IPS-18c (cell line): Measurements from ENCODE around the gene MTOR.
"Not testable (repeated sequence)": the region's sequence is repeated elsewhere in the genome, so short reads cannot be mapped to it uniquely, and the experiment has no call there.

Experiments
- H3K4me3 ChIP-seq: 2 replicates; pipeline ENCODE4 v1.7.0; 2013; ENCODE audit warnings: low read depth, mild to moderate bottlenecking, low read length, moderate library complexity; ENCODE audit not compliant: insufficient read depth
- H3K9me3 ChIP-seq: one replicate; pipeline ENCODE4 v1.6.1; 2013; ENCODE audit warnings: mild to moderate bottlenecking, low read length, moderate library complexity; ENCODE audit not compliant: control insufficient read depth, insufficient read depth

MTOR gene

DNA sequence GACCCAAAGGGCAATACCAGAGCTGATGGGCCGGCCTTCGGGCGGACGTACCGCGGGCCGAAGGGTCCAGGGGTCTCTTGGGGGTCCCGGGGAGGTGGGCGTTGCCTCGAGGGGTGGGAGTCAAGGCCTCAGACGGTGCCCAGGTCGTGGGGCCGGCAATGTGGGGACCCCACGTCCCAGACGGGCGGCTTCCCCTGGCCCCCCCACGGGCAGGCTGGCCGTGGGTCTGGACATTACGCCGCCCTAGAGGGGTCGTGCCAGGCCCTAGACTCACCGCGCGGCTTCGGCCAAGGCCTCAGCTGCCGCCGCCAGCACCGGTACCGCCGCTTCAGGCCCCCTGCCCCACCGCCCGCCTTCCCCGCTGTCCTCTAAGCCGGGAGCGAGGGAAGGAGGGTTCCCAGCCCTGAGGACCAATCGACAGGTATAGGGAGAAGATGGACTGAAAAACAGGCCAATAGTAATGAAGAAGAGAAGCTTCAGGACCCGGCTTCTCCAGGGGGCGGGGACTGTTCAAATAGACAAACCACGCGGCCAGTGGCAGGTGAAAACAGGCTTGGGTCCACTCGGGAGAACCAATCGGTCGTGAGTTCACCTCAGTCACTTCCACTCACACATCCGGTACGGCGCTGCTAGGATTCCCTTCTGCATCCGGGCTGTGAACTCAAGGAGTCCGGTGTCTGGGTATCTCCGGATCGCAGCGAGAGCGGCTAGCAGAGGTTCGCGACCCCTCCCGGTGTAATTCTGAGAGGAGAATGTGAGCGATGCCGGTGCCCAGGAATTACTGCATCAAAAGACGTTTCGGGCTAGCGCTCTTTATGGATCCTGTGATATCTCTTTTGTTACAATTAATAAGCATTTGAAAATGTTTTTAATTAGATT, at the start of gene MTOR:
Gene MTOR, minus strand, starts transcription at position 381 of the 879 bp plus-strand sequence. CDS start 3,142 bp downstream, outside the sequence.
- H3K9me3 ChIP-seq = no peaks in the 10 kb centered on the region
- H3K4me3 ChIP-seq = peak within 1 kb of the TSS; percentile 93

DNA sequence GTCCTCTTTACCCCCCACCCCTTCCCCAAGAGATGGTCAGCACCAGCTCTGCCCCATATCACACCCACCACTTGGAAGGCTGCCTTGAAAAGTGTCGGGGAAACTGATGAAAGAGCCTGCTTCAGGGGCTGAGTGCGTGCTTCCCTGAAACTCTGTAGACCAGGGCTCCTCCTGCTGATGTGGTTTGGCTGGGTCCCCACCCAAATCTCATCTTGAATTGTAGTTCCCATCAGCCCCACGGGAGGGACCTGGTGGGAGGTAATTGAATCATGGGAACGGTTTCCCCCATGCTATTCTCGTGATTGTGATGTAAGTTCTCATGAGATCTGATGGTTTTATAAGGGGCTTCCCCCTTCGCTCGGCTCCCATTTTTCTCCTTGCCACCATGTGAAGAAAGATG, 47.0 kb upstream of the MTOR start:
- Histone ChIP-seq H3K9me3 (no peaks in the 10 kb centered on the region), H3K4me3 (no peak overlapping the region)

DNA sequence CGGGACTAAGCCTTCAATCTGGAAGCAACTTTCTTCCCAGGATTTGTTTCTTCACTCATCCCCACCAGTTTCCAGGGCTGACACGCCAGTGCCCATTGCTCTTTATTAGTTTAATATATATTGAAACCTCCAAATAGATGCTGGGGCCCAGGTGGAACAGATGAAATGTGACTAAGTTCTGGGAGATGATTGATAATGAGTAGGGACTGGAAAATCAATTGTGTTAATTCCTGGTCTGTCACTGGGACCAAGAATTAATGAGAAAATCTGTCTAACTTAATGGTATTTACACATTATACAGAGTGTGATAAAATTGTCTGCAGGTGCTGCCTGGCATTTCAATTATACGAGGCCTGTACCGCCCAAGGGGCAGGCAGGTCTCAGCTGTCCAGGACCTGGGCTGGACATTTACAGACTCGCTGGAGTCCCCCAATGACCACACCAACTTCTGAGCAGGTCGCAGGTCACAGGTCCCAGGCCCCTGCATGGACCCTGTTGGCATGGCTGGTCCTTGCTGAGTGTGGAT, 46.4 kb upstream of the MTOR start:
- H3K4me3 ChIP-seq = no peak overlapping the region
- no peaks in the 10 kb centered on the region for H3K9me3 ChIP-seq

DNA sequence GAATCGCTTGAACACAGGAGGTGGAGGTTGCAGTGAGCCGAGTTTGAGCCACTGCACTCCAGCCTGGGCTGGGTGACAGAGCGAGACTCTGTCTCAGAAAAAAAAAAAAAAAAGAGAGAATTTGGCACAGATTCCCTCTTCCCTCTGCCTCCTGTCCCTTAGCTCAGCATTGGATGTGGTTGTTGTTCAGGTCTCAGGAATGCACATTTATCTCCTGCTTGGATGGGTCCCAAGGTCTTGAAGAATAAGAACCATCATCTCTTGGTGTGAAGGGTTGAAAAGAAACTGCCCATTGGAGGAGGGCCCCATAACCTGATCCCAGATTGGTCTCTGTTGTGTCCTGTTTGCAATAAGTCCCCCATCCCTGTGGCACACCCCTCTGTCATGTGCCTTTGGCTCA, 45.5 kb upstream of the MTOR start:
- no peak overlapping the region for H3K4me3 ChIP-seq
- no peaks in the 10 kb centered on the region for H3K9me3 ChIP-seq

DNA sequence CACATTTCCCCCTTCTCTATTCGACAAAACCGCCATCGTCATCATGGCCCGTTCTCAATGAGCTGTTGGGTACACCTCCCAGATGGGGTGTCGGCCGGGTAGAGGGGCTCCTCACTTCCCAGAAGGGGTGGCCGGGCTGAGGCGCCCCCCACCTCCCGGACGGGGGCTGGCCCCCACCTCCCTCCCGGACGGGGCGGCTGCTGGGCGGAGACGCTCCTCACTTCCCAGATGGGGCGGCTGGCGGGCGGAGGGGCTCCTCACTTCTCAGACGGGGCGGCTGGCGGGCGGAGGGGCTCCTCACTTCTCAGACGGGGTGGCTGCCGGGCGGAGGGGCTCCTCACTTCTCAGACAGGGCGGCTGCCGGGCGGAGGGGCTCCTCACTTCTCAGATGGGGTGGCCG, 43.2 kb upstream of the MTOR start:
- H3K9me3 ChIP-seq, H3K4me3 ChIP-seq: not testable (repeated sequence)

DNA sequence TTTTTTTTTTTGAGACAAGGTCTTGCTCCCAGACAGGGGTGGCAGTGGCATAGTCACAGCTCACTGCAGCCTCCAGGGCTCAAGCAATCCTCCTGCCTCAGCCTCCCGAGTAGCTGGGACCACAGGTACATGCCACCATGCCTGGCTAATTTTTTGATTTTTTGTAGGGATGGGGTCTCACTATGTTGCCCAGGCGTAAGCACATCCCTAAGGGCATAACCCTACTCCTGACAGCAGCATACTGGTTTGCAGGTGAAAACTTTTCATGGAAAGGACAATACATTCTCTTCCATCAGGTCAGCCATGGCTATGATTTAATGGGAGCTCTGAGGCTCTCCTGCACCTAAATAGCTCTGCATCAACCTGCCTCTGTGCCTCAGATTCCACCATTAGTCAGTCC, 40.0 kb upstream of the MTOR start:
- Histone ChIP-seq H3K9me3 (no peaks in the 10 kb centered on the region), H3K4me3 (no peak overlapping the region)

DNA sequence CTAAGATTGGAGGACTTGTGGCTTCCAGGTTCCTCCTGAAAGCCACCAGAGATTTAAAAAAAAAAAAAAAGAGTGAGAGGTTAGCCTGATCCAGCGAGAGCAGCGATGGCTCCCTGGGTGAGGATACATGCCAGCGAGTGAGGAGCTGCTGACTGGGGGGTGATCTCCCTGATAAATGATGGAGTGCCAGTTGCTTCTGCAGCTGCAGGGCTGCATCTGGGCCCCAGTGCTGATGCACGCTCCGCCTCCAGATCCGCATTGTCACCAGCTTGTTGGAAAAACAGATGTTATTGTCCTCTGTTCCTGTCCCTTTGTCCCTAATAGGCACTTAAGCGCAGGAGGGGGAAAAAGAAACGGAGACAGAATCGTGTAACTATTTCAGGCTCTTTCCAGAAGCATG, 39.2 kb upstream of the MTOR start:
- H3K9me3 ChIP-seq = no peaks in the 10 kb centered on the region
- H3K4me3 ChIP-seq = no peak overlapping the region

DNA sequence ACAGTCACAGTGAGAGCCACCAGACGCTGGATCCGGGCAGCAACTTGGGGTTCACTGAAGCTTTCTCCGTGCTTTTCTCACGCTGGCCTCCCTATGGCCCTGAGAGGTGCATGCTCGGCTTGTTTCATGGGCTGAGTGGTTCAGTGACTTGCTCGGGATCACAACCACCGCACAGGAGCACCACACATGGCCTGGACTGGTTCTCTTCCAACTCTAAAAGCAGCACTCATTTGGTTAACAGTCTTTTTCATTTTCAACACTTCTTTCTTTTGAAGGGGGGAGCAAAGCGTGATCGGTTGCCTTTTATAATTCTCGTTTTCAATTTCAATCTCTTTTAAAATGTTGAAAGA, 36.8 kb upstream of the MTOR start:
- Histone ChIP-seq H3K4me3 (no peak overlapping the region), H3K9me3 (no peaks in the 10 kb centered on the region)

DNA sequence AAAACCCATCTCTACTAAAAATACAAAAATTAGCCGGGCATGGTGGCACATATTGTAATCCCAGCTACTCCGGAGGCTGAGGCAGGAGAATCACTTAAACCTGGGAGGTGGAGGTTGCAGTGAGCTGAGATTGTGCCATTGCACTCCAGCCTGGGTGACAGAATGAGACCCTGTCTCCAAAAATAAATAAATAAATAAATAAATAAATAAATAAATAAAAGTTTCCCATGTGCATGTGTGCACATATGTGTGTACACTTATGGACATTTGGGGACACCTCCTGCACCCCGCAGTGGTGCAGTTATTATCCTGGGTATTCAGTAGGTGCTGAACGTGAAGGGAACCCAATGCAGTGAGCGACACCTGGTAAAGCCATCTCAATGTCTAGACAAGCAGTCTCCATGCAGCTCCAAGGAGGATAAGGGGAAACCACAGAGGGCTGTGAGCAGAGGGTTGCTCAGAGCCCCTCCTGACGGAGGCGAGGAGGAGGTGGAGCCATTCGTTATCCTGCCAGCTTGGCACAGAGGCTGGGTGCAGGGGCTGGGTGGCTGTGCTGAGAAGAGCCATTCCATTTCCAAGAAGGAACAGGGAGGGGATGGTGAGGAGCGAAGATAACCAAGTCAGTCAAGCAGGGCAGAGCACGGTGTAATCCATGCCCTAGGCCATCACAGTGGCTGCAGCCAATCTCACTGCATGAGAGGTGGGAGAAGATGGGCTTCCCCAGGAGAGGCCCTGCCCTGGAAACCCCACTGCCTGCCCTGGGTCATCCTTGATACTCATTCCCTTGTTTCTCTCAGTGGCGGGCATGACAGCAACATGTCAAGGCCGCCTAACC, 36.3 kb upstream of the MTOR start:
- no peak overlapping the region for H3K4me3 ChIP-seq
- no peaks in the 10 kb centered on the region for H3K9me3 ChIP-seq

DNA sequence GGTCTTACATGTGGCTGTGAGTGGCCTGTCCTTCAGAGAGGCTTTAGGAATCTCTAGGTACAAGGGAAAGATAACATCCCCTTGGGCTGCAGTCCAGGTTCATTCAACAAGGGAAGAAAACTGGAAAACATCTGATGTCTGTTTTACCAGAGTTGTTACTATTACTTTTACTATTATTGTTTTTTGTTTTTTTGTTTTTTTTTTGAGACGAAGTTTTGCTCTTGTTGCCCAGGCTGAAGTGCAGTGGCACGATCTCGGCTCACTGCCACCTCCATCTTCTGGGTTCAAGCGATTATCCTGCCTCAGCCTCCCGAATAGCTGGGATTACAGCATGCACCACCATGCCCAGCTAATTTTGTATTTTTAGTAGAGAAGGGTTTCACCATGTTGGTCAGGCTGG, 35.4 kb upstream of the MTOR start:
- not testable (repeated sequence) for H3K4me3 ChIP-seq, H3K9me3 ChIP-seq

DNA sequence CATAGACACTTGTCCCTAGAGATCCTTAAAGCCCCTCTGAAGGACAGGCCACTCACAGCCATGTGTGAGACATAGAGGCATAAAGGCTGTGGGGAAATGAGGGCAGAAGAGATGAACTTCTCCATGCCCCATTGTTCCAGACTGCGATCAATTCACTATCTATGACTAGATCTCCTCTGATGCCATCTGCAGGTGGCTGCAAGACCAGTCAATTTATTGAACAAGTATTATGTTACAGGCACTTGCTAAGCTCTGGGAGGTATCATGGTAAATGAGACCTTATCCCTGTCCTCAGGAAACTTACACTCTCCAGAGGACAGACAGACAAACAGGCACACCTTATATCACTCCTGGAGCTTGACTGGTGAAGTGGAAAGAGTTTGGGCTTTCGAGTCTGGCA, 33.6 kb upstream of the MTOR start:
- no peak overlapping the region for H3K4me3 ChIP-seq
- H3K9me3 ChIP-seq = no peaks in the 10 kb centered on the region

DNA sequence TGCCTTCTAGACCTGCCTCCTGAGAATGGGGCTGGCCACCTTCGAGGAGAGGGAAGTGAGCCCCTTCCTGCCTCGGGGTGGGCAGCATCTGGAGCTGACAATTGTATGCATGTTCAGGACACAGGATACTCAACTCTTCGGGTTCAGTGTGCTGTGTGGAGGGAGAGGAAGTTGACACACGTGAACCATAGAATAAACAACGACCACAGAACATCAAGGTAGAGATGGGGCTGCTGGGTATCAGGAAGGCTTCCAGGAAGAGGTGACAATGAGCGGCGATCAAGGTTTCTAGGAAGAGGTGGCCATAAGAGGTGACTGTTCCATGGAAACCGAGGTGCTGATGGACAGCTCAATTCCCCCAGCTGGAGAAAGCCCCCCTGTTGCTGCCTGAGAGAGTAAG, 32.6 kb upstream of the MTOR start:
- no peak overlapping the region for H3K4me3 ChIP-seq

DNA sequence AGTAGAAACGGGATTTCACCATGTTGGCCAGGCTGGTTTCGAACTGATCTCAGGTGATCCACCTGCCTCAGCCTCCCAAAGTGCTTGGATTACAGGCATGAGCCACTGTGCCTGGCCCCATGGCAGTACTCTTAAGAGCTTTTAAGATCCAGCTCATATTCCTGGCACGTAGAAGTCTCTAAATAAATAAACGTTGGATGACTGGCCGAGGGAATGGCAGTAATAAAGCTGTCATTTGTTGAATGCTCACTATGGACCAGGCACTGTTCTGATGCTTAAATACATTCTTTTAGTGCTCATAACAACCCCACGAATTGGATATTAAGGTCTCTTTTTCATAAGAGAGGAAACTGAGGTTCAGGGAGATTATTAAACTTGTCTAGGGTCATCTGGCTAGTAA, 31.5 kb upstream of the MTOR start:
- H3K9me3 ChIP-seq = no peaks in the 10 kb centered on the region
- no peak overlapping the region for H3K4me3 ChIP-seq

More for the DNA sequence above, 32.6 kb upstream of the MTOR start:
- H3K9me3 ChIP-seq = no peaks in the 10 kb centered on the region

DNA sequence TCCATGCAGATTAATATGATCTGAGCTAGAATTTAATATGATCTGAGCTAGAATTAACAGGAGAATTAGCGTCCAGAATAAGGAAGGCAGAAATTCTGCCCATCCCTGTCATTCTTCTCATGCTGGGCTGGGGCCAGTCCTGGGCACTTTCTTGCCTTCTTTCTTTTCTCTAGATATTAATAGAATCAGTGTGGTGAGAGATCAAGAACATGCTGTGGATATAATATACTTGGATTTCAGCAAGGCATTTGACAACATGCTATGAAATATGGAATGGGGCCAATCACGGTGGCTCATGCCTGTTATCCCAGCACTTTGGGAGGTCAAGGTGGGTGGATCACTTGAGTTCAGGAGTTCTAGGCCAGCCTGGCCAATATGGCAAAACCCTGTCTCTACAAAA, 28.7 kb upstream of the MTOR start:
- no peaks in the 10 kb centered on the region for H3K9me3 ChIP-seq
- H3K4me3 ChIP-seq = no peak overlapping the region

DNA sequence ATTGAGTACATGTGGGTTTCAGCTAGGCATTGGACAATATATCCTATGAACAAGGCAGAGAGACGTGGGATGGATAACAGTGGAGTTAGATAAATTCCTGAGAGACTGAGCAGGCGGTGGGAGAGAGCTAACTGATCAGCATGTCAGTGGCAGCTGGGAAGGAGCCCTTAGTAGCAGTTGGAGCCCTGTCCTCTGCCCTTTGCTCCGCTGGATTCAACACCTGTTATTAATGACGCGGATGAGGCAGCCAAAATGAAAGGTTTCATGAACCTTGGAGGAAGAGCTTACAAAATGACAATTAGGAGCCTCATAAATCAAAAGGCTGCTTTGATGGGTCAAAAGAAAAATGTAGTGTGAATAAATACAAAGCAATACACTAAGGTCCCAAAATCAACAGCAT, 26.7 kb upstream of the MTOR start:
- Histone ChIP-seq H3K4me3 (no peak overlapping the region), H3K9me3 (no peaks in the 10 kb centered on the region)

DNA sequence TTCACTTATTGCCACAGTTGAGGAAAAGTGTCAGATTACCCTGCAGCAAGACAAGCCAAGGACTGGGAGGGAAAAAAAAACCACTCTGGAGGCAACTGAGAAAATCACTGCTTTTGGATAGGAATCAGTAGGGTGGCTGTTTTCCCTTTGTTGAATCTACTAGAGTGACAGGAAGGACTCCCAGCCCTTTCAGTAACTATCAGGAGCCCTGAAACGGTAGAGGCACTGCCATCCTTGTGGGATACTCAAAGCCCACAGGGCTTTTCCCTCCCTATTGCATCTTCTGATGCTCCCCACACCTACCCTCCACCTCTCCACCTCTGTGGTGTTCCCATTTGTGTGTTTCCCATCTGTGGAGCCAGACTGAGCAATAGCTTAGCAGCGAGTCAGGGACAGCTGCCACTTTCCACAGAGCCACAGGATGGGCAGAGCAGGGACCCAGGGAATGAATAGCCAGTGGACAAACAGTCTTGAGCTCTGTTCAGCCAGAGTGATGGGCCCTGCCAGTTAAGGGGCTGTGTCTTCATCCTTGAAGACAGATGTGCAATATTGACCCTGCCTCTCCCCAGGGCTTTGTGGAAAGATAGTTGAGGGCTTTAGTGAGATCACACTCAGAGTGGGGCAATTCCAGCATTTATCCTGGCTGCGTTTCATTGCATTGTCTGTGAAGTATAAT, 24.5 kb upstream of the MTOR start:
- Histone ChIP-seq H3K4me3 (no peak overlapping the region), H3K9me3 (no peaks in the 10 kb centered on the region)

DNA sequence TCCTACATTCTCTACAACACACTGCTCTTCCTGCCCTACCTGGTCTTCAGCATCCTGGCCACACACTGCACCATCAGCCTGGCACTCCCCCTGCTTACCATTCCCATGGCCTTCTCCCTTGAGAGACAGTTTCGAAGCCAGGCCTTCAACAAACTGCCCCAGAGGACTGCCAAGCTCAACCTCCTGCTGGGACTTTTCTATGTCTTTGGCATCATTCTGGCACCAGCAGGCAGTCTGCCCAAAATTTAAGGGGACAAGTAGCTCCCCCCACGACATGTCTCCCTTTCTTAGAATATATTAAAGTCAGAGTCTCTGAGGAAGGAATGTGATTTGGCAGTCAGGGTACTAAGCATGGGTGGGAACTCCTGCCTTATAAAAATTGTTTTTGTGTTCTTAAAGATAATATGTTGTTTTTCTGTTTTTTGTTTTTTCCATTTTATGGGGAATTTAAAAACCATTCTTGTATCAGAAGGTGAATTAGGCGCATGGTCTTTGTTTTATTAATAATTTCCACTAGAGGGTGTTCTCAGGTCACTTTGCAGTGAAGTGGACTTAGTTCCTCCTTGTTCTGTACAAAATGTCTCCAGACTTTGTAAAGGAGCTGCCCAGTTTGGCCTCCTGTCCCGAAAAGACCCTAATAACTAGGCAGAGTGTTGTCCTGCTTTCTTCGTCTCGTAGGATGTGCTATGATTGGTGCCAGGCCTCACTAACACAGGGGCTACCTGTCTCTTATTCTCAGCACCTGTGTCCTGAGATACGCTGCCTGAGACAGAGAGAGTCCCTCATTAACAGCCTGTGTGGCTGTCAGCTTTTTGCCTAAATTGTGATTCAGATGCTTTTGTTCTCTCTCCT, 23.8 kb upstream of the MTOR start:
- Histone ChIP-seq H3K9me3 (no peaks in the 10 kb centered on the region), H3K4me3 (no peak overlapping the region)
